HEK293 (cell line): Measurements from ENCODE around the gene TYMS.

Source experiments
- GLIS2 ChIP-seq: fragments of 450-650 bp; formaldehyde crosslinking; IDR thresholded peaks from 2 replicates; pipeline ENCODE4 v1.5.1; 2016; ENCODE audit warnings: missing biosample characterization, missing genetic modification characterization
- HOXA7 ChIP-seq: sonication (generic); formaldehyde crosslinking; IDR thresholded peaks from 2 replicates; pipeline ENCODE4 v1.8.1; 2022; ENCODE audit warnings: missing genetic modification reagents, borderline replicate concordance
- KLF9 ChIP-seq: fragments of 450-650 bp; formaldehyde crosslinking; IDR thresholded peaks from 2 replicates; pipeline ENCODE4 v1.5.1; 2016; ENCODE audit warnings: missing biosample characterization, missing genetic modification characterization, low read depth
- RBAK ChIP-seq: fragments of 450-650 bp; formaldehyde crosslinking; IDR thresholded peaks from 2 replicates; pipeline ENCODE4 v1.5.1; 2016; ENCODE audit warnings: missing biosample characterization, missing genetic modification characterization
- REPIN1 ChIP-seq: fragments of 450-650 bp; formaldehyde crosslinking; IDR thresholded peaks from 2 replicates; pipeline ENCODE4 v1.5.1; 2017; ENCODE audit warnings: missing biosample characterization, missing genetic modification characterization, low read depth
- SP3 ChIP-seq: fragments of 450-650 bp; formaldehyde crosslinking; IDR thresholded peaks from 2 replicates; pipeline ENCODE4 v1.5.1; 2016; ENCODE audit warnings: missing biosample characterization, missing genetic modification characterization
- ZBTB17 ChIP-seq: fragments of 450-650 bp; formaldehyde crosslinking; IDR thresholded peaks from 2 replicates; pipeline ENCODE4 v1.5.1; 2016; ENCODE audit warnings: missing biosample characterization, missing genetic modification characterization
- ZBTB8A ChIP-seq: fragments of 450-650 bp; formaldehyde crosslinking; IDR thresholded peaks from 2 replicates; pipeline ENCODE4 v1.5.1; 2016; ENCODE audit warnings: missing biosample characterization, missing genetic modification characterization
- ZFP3 ChIP-seq: fragments of 450-650 bp; formaldehyde crosslinking; IDR thresholded peaks from 2 replicates; pipeline ENCODE4 v1.5.1; 2016; ENCODE audit warnings: low read depth, missing biosample characterization, missing genetic modification characterization
- ZNF214 ChIP-seq: fragments of 450-650 bp; formaldehyde crosslinking; IDR thresholded peaks from 2 replicates; pipeline ENCODE4 v1.5.1; 2017; ENCODE audit warnings: missing biosample characterization, mild to moderate bottlenecking, missing genetic modification characterization, borderline replicate concordance
- ZNF560 ChIP-seq: fragments of 450-650 bp; formaldehyde crosslinking; IDR thresholded peaks from 2 replicates; pipeline ENCODE4 v1.5.1; 2017; ENCODE audit warnings: missing biosample characterization, missing genetic modification characterization, borderline replicate concordance
- ZNF600 ChIP-seq: fragments of 450-650 bp; formaldehyde crosslinking; IDR thresholded peaks from 2 replicates; pipeline ENCODE4 v1.5.1; 2016; ENCODE audit warnings: missing biosample characterization, missing genetic modification characterization
- ZNF660 ChIP-seq: fragments of 450-650 bp; IDR thresholded peaks from 2 replicates; pipeline ENCODE4 v1.5.1; 2018; ENCODE audit warnings: missing biosample characterization, mild to moderate bottlenecking, missing genetic modification characterization
- ZNF777 ChIP-seq: fragments of 450-650 bp; formaldehyde crosslinking; IDR thresholded peaks from 2 replicates; pipeline ENCODE4 v1.5.1; 2017; ENCODE audit warnings: missing biosample characterization, missing genetic modification characterization, borderline replicate concordance
- ZNF785 ChIP-seq: fragments of 450-650 bp; formaldehyde crosslinking; IDR thresholded peaks from 2 replicates; pipeline ENCODE4 v1.5.1; 2016; ENCODE audit warnings: missing biosample characterization, missing genetic modification characterization
- ZNF837 ChIP-seq: fragments of 450-650 bp; formaldehyde crosslinking; IDR thresholded peaks from 2 replicates; pipeline ENCODE4 v1.5.1; 2016; ENCODE audit warnings: missing biosample characterization, missing genetic modification characterization
- TF ChIP-seq, protein P1 (sequence below): fragments of 450-650 bp; formaldehyde crosslinking; IDR thresholded peaks from 2 replicates; pipeline ENCODE4 v1.5.1; 2016; ENCODE audit warnings: missing biosample characterization, missing genetic modification characterization
- TF ChIP-seq, protein P2 (sequence below): fragments of 450-650 bp; formaldehyde crosslinking; IDR thresholded peaks from 2 replicates; pipeline ENCODE4 v1.5.1; 2017; ENCODE audit warnings: missing biosample characterization, mild to moderate bottlenecking, missing genetic modification characterization, moderate library complexity
- TF ChIP-seq, protein P3 (sequence below): fragments of 450-650 bp; formaldehyde crosslinking; IDR thresholded peaks from 2 replicates; pipeline ENCODE4 v1.5.1; 2016; ENCODE audit warnings: missing biosample characterization, missing genetic modification characterization, low read depth
- TF ChIP-seq, protein P4 (sequence below): fragments of 450-650 bp; formaldehyde crosslinking; IDR thresholded peaks from 2 replicates; pipeline ENCODE4 v1.5.1; 2016; ENCODE audit warnings: missing biosample characterization, missing genetic modification characterization

The TYMS gene

DNA sequence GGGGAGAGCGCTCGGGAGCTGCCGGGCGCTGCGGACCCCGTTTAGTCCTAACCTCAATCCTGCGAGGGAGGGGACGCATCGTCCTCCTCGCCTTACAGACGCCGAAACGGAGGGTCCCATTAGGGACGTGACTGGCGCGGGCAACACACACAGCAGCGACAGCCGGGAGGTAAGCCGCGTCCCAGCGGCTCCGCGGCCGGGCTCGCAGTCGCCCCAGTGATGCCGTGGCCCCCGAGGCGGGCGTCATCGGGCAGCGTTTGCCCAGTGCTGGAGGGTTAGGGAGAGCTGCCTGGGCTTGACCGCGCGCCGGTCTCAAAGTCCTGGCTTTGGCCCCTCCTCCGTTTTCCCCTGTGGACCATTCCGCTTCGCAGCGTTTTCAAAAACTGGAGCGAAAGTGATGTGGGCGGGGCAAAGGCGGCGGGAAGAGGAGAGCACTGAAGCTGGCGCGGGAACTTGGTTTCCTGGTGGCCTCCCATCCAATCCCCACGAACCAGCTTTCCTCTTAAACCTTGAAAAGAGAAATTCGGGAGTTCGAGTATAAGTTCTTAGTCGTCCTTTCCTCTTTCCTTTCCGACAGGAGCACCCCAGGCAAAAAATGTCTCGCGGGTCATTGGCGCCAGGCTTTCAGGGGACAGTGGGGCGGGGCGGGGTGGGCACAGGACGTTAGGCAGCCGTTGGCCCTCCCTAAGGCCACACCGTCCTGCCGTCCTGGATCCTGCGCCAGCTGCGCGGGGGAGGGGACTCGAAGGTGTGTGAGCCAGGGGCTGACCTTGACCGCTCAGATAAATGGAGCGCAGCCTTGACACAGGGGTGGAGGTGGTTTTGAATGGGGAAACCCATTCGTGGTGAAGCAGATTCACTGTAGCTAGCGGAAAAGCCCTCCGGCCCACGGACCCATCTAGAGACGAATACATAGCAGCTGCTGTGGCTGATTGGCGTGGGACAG lies 821 bp downstream of the TYMS start (continued):
- TF ChIP-seq ZNF777 (tag by site-specific recombination): peak; percentile 35; the same call in 1 of the 2 replicates
- TF ChIP-seq ZNF785: 0 out of 2 replicates have a peak, but pooled peaks have one; percentile 28
- TF ChIP-seq, protein P1, sequence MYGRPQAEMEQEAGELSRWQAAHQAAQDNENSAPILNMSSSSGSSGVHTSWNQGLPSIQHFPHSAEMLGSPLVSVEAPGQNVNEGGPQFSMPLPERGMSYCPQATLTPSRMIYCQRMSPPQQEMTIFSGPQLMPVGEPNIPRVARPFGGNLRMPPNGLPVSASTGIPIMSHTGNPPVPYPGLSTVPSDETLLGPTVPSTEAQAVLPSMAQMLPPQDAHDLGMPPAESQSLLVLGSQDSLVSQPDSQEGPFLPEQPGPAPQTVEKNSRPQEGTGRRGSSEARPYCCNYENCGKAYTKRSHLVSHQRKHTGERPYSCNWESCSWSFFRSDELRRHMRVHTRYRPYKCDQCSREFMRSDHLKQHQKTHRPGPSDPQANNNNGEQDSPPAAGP: peak; percentile 41; the same call in 1 of the 2 replicates
- TF ChIP-seq ZNF214 (tag by site-specific recombination): no peak
- peak; percentile 52; the same call in 1 of the 2 replicates for TF ChIP-seq ZNF660 (tag by site-specific recombination)
- TF ChIP-seq, protein P2, sequence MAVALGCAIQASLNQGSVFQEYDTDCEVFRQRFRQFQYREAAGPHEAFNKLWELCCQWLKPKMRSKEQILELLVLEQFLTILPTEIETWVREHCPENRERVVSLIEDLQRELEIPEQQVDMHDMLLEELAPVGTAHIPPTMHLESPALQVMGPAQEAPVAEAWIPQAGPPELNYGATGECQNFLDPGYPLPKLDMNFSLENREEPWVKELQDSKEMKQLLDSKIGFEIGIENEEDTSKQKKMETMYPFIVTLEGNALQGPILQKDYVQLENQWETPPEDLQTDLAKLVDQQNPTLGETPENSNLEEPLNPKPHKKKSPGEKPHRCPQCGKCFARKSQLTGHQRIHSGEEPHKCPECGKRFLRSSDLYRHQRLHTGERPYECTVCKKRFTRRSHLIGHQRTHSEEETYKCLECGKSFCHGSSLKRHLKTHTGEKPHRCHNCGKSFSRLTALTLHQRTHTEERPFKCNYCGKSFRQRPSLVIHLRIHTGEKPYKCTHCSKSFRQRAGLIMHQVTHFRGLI (tag by site-specific recombination): no peak
- TF ChIP-seq REPIN1 (tag by site-specific recombination): no peak
- TF ChIP-seq SP3 (tag by site-specific recombination): peak; percentile 88
- TF ChIP-seq, protein P3, sequence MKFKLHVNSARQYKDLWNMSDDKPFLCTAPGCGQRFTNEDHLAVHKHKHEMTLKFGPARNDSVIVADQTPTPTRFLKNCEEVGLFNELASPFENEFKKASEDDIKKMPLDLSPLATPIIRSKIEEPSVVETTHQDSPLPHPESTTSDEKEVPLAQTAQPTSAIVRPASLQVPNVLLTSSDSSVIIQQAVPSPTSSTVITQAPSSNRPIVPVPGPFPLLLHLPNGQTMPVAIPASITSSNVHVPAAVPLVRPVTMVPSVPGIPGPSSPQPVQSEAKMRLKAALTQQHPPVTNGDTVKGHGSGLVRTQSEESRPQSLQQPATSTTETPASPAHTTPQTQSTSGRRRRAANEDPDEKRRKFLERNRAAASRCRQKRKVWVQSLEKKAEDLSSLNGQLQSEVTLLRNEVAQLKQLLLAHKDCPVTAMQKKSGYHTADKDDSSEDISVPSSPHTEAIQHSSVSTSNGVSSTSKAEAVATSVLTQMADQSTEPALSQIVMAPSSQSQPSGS: no peak
- no peak for TF ChIP-seq HOXA7
- no peak for TF ChIP-seq ZNF560 (tag by site-specific recombination)
- no peak for TF ChIP-seq ZFP3 (tag by site-specific recombination)
- TF ChIP-seq, protein P4, sequence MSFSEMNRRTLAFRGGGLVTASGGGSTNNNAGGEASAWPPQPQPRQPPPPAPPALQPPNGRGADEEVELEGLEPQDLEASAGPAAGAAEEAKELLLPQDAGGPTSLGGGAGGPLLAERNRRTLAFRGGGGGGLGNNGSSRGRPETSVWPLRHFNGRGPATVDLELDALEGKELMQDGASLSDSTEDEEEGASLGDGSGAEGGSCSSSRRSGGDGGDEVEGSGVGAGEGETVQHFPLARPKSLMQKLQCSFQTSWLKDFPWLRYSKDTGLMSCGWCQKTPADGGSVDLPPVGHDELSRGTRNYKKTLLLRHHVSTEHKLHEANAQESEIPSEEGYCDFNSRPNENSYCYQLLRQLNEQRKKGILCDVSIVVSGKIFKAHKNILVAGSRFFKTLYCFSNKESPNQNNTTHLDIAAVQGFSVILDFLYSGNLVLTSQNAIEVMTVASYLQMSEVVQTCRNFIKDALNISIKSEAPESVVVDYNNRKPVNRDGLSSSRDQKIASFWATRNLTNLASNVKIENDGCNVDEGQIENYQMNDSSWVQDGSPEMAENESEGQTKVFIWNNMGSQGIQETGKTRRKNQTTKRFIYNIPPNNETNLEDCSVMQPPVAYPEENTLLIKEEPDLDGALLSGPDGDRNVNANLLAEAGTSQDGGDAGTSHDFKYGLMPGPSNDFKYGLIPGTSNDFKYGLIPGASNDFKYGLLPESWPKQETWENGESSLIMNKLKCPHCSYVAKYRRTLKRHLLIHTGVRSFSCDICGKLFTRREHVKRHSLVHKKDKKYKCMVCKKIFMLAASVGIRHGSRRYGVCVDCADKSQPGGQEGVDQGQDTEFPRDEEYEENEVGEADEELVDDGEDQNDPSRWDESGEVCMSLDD: peak; percentile 64
- 0 out of 2 replicates have a peak, but pooled peaks have one; percentile 44 for TF ChIP-seq ZNF837 (tag by site-specific recombination)
- TF ChIP-seq ZBTB8A (tag by site-specific recombination): peak; percentile 84
- peak; percentile 37; the same call in 1 of the 2 replicates for TF ChIP-seq GLIS2
- peak; percentile 75 for TF ChIP-seq KLF9
- no peak; the same call in 1 of the 2 replicates for TF ChIP-seq ZNF600
- no peak for TF ChIP-seq RBAK (tag by site-specific recombination)
- TF ChIP-seq ZBTB17 (tag by site-specific recombination): no peak
